Thyroid gland (tissue), 4 donors: Measurements from ENCODE around the gene SGSH.

ENCODE experiments used
- POLR2A ChIP-seq, 2 donors: fragments of 450-650 bp; IDR thresholded peaks; one replicate each; pipeline ENCODE4 v1.6.1; 2017; ENCODE audit warnings: antibody characterized with exemption in 2 of 2, mild to moderate bottlenecking in 2 of 2, moderate library complexity in 1 of 2
- TF ChIP-seq, protein P1 (sequence below), 6 experiments: fragments of 200-600 bp in 3 of 6; fragments of 450-650 bp in 3 of 6; sonication (generic) in 3 of 6; IDR thresholded peaks; one replicate each; pipeline ENCODE4 v1.5.1; 2016 to 2019; ENCODE audit warnings: antibody characterized with exemption in 6 of 6, mild to moderate bottlenecking in 2 of 6, inconsistent platforms in 1 of 6, moderate library complexity in 1 of 6

DNA sequence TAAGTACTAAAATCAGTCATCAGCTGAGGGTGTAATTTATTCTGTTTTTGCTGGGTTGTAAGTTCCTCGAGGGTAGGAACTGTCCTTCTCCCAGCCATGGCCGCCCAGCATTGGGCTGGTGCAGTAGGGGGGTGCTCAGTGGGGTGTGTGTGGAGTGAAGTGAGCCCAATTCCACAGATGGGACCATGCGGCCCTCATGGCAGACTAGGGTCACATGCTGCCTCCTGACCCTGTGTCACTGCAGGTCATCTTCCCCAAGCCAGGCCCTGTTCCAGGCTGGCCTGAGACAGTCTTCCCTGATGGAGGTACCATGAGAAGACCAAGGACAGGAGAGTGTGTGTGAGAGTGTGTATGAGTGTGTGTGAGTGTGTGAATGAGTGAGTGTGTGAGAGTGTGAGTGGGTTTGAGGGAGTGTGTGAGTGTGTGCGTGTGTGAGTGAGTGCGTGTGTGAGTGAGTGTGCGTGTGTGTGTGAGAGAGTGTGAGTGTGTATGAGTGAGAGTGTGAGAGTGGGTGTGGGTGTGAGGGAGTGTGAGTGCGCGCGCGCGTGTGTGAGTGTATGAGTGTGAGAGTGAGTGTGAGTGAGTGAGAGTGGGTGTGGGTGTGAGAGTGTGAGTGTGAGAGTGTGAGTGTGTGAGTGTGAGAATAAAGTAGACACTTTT, 3.8 kb upstream of the SGSH start:
- TF ChIP-seq, protein P1, sequence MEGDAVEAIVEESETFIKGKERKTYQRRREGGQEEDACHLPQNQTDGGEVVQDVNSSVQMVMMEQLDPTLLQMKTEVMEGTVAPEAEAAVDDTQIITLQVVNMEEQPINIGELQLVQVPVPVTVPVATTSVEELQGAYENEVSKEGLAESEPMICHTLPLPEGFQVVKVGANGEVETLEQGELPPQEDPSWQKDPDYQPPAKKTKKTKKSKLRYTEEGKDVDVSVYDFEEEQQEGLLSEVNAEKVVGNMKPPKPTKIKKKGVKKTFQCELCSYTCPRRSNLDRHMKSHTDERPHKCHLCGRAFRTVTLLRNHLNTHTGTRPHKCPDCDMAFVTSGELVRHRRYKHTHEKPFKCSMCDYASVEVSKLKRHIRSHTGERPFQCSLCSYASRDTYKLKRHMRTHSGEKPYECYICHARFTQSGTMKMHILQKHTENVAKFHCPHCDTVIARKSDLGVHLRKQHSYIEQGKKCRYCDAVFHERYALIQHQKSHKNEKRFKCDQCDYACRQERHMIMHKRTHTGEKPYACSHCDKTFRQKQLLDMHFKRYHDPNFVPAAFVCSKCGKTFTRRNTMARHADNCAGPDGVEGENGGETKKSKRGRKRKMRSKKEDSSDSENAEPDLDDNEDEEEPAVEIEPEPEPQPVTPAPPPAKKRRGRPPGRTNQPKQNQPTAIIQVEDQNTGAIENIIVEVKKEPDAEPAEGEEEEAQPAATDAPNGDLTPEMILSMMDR (IDR thresholded peaks at IDR 0.05): no peak
- no peak for TF ChIP-seq POLR2A (IDR thresholded peaks at IDR 0.05)
